Mesodermal cell (in vitro differentiated cells): ENCODE results near the gene SHQ1.
"Not testable (repeated sequence)": the region's sequence is repeated elsewhere in the genome, so short reads cannot be mapped to it uniquely, and the experiment has no call there.

Experiments
- H3K27ac ChIP-seq: 2 replicates; pipeline ENCODE4 v1.7.0; 2013; ENCODE audit warnings: mild to moderate bottlenecking, low read depth, low read length, moderate library complexity; ENCODE audit not compliant: severe bottlenecking
- H3K36me3 ChIP-seq: 2 replicates; pipeline ENCODE4 v1.7.1; 2013; ENCODE audit warnings: mild to moderate bottlenecking, low read length, moderate library complexity; ENCODE audit not compliant: control insufficient read depth, insufficient read depth
- H3K4me1 ChIP-seq: one replicate; pipeline ENCODE4 v1.7.1; 2013; ENCODE audit warnings: mild to moderate bottlenecking, low read length; ENCODE audit not compliant: insufficient read depth, control insufficient read depth, poor library complexity, severe bottlenecking
- H3K4me3 ChIP-seq: 2 replicates; pipeline ENCODE4 v1.7.0; 2013; ENCODE audit warnings: low read length, control low read depth, mild to moderate bottlenecking; ENCODE audit not compliant: insufficient read depth, poor library complexity, severe bottlenecking; ENCODE audit errors: extremely low read depth
- H3K9me3 ChIP-seq: 2 replicates; pipeline ENCODE4 v1.7.1; 2013; ENCODE audit warnings: mild to moderate bottlenecking, low read length, moderate library complexity; ENCODE audit not compliant: control insufficient read depth
- WGBS, 2 experiments: methylation state at CpG; one replicate each; pipeline ENCODE4 v1.1.5; 2013; ENCODE audit warnings: missing lambda C conversion rate in 2 of 2; ENCODE audit not compliant: insufficient coverage in 2 of 2; 5-methylcytosine and 5-hydroxymethylcytosine counted together

Gene SHQ1

GRCh38 chr3:72728329-72728889 lies 119.8 kb downstream of the SHQ1 start:
- H3K4me3 ChIP-seq: no peak overlapping the region
- H3K36me3 ChIP-seq: no peaks in the 10 kb centered on the region
- H3K9me3 ChIP-seq: peaks cover 6% of the 10 kb centered on the region
- peaks cover 24% of the 10 kb centered on the region for H3K4me1 ChIP-seq
- 81 to 97% methylated on average over 4 to 5 of the region's 6 CpGs for WGBS, 2 experiments
- no peak overlapping the region for H3K27ac ChIP-seq

- Histone ChIP-seq H3K4me1 (peaks cover 26% of the 10 kb centered on the region), H3K27ac (no peak overlapping the region), H3K36me3 (no peaks in the 10 kb centered on the region), H3K9me3 (no peaks in the 10 kb centered on the region), H3K4me3 (no peak overlapping the region)
- 93 to 100% methylated on average over 2 to 5 of the region's 7 CpGs for WGBS, 2 experiments
These were observed 120.5 kb downstream of the SHQ1 start for GRCh38 chr3:72727726-72728125.

GRCh38 chr3:72727172-72727571 lies 121.1 kb downstream of the SHQ1 start:
- no peaks in the 10 kb centered on the region for H3K9me3 ChIP-seq
- no peaks in the 10 kb centered on the region for H3K36me3 ChIP-seq
- no peak overlapping the region for H3K4me3 ChIP-seq
- H3K4me1 ChIP-seq: peaks cover 26% of the 10 kb centered on the region
- no peak overlapping the region for H3K27ac ChIP-seq
- 74 to 89% methylated on average over 4 of the region's 6 CpGs for WGBS, 2 experiments

- 95 to 96% methylated on average over 5 of the region's 6 CpGs for WGBS, 2 experiments
- H3K27ac ChIP-seq: no peak overlapping the region
These were observed 123.0 kb downstream of the SHQ1 start for GRCh38 chr3:72725229-72725628.

GRCh38 chr3:72724070-72724469 lies 124.2 kb downstream of the SHQ1 start:
- H3K36me3 ChIP-seq: no peaks in the 10 kb centered on the region
- H3K27ac ChIP-seq: no peak overlapping the region
- no peaks in the 10 kb centered on the region for H3K9me3 ChIP-seq
- no peak overlapping the region for H3K4me3 ChIP-seq
- 95% methylated on average over 10 of the region's 10 CpGs for WGBS, 2 experiments
- H3K4me1 ChIP-seq: peaks cover 30% of the 10 kb centered on the region

More at GRCh38 chr3:72725229-72725628, 123.0 kb downstream of the SHQ1 start:
- Histone ChIP-seq H3K4me3 (no peak overlapping the region), H3K9me3 (no peaks in the 10 kb centered on the region), H3K4me1 (peaks cover 35% of the 10 kb centered on the region), H3K36me3 (no peaks in the 10 kb centered on the region)

GRCh38 chr3:72722930-72723726 lies 125.1 kb downstream of the SHQ1 start:
- peaks cover 20% of the 10 kb centered on the region for H3K4me1 ChIP-seq
- H3K27ac ChIP-seq: no peak overlapping the region
- no peaks in the 10 kb centered on the region for H3K9me3 ChIP-seq
- WGBS, 2 experiments: 84 to 86% methylated on average over 6 to 8 of the region's 8 CpGs
- no peaks in the 10 kb centered on the region for H3K36me3 ChIP-seq
- no peak overlapping the region for H3K4me3 ChIP-seq

GRCh38 chr3:72721683-72722381 lies 126.4 kb downstream of the SHQ1 start:
- 33 to 50% methylated on average over 3 to 5 of the region's 7 CpGs for WGBS, 2 experiments
- Histone ChIP-seq H3K4me1 (peaks cover 13% of the 10 kb centered on the region), H3K27ac (peak overlapping the region; percentile 29)

GRCh38 chr3:72720566-72720965 lies 127.7 kb downstream of the SHQ1 start:
- Histone ChIP-seq H3K36me3 (no peaks in the 10 kb centered on the region), H3K4me1 (peaks cover 13% of the 10 kb centered on the region), H3K27ac (no peak overlapping the region), H3K4me3 (no peak overlapping the region), H3K9me3 (no peaks in the 10 kb centered on the region)
- WGBS, 2 experiments: no CpG with 5 or more reads among the region's 2 CpGs

More at GRCh38 chr3:72721683-72722381, 126.4 kb downstream of the SHQ1 start:
- H3K9me3 ChIP-seq: no peaks in the 10 kb centered on the region
- H3K36me3 ChIP-seq: no peaks in the 10 kb centered on the region
- no peak overlapping the region for H3K4me3 ChIP-seq

GRCh38 chr3:72719137-72719536 lies 129.1 kb downstream of the SHQ1 start:
- Histone ChIP-seq H3K4me1 (peaks cover 13% of the 10 kb centered on the region), H3K4me3 (no peak overlapping the region), H3K27ac (no peak overlapping the region), H3K9me3 (no peaks in the 10 kb centered on the region), H3K36me3 (no peaks in the 10 kb centered on the region)

GRCh38 chr3:72714135-72714534 lies 134.1 kb downstream of the SHQ1 start:
- H3K9me3 ChIP-seq, H3K4me1 ChIP-seq, H3K27ac ChIP-seq, H3K4me3 ChIP-seq, H3K36me3 ChIP-seq: not testable (repeated sequence)
- no CpG with 5 or more reads among the region's 3 CpGs for WGBS, 2 experiments

GRCh38 chr3:72710471-72710870 lies 137.8 kb downstream of the SHQ1 start:
- not testable (repeated sequence) for H3K4me3 ChIP-seq, H3K4me1 ChIP-seq, H3K9me3 ChIP-seq, H3K27ac ChIP-seq, H3K36me3 ChIP-seq
- WGBS, 2 experiments: no CpG with 5 or more reads among the region's 4 CpGs
